NT2/D1 (cell line): Measurements from ENCODE around the gene SRPRB.

Source experiments
- DNase-seq: peaks from one replicate; pipeline ENCODE4 v3.0.0-alpha.2; 2011; ENCODE audit warnings: low read depth, low spot score
- H3K27me3 ChIP-seq: 2 replicates; pipeline ENCODE4 v1.6.0; 2011; ENCODE audit warnings: mild to moderate bottlenecking; ENCODE audit not compliant: insufficient read length, insufficient read depth
- H3K36me3 ChIP-seq: 2 replicates; pipeline ENCODE4 v1.6.1; 2011; ENCODE audit warnings: mild to moderate bottlenecking, low read length, mixed read lengths; ENCODE audit not compliant: insufficient read depth, insufficient read length
- H3K4me1 ChIP-seq: 2 replicates; pipeline ENCODE4 v1.5.1; 2011; ENCODE audit not compliant: insufficient read depth, insufficient read length
- H3K4me3 ChIP-seq: 2 replicates; pipeline ENCODE4 v1.5.1; 2011; ENCODE audit warnings: low read depth; ENCODE audit not compliant: insufficient read length
- H3K9ac ChIP-seq: 2 replicates; pipeline ENCODE4 v1.6.0; 2011; ENCODE audit warnings: low read depth; ENCODE audit not compliant: insufficient read length
- H3K9me3 ChIP-seq: 2 replicates; pipeline ENCODE4 v1.5.1; 2011; ENCODE audit warnings: mild to moderate bottlenecking, low read length; ENCODE audit not compliant: insufficient read depth
- SUZ12 ChIP-seq: IDR thresholded peaks from 2 replicates; pipeline ENCODE4 v1.6.1; 2011; ENCODE audit not compliant: insufficient read length, insufficient read depth; ENCODE audit errors: extremely low read depth
- YY1 ChIP-seq: IDR thresholded peaks from 2 replicates; pipeline ENCODE4 v1.6.1; 2011; ENCODE audit not compliant: insufficient read length, insufficient read depth
- ZNF274 ChIP-seq: IDR thresholded peaks from 2 replicates; pipeline ENCODE4 v1.6.1; 2011; ENCODE audit warnings: mild to moderate bottlenecking, low read depth, low read length

The SRPRB gene

DNA sequence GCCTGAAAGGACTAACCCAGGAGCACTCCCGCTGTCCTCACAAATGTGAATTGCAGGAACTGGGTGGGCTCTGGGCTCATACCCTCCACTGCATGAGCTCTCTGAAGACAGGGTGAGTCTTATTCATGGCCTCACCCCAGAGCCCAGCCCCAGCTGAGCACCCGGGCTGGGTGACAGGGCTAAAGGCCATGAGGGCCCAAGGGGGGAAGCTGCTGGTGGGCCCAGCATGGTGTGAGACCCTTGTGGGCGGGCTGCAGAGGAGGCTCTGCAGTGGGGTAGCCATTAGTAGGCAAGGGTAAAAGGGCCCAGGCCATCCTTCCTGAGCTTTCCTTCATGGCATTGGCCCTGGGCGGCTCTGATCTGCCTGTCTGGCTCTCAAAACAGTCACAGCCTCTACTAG is 30.3 kb downstream of the SRPRB start:
- no peak for TF ChIP-seq SUZ12
- TF ChIP-seq ZNF274, result no peak
- no peak for TF ChIP-seq YY1
- Histone ChIP-seq H3K36me3 (peaks cover 76% of the 10 kb centered on the region), H3K9me3 (no peaks in the 10 kb centered on the region), H3K4me3 (no peak overlapping the region), H3K4me1 (no peaks in the 10 kb centered on the region), H3K27me3 (no peaks in the 10 kb centered on the region), H3K9ac (no peak overlapping the region)
- no peak for DNase-seq

DNA sequence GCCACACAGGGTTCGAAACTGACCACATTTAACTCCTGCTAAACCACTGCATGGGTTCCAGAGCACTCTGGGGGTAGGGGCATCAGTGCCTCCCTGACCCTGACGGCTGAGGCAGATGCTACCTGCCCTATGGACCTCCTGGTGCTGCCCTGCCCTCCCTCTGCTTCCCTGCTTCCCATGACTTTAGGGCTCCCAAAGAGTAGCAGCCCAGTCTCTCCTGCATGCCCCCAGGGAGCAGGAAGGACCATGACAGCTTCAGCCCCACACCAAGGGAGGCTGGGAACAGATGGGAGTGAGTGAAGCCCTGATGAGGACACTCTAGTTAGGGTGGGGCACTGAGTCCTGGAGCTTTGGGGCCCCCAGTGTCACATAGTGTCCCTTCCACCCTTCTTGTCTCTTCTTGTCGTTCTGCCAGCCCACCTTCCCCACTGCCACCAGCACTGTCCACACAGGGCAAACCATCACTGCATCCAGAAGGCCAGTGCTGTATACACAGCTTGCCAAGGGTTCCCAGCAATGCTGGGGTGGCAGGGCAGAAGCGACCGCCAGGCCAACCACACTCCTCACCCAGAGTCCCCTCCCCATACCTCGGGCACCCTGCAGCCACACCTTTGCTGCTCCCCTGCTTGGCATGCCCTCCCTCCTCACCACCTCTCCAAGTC is 31.0 kb downstream of the SRPRB start:
- H3K36me3 ChIP-seq, result peaks cover 76% of the 10 kb centered on the region
- no peak overlapping the region for H3K4me3 ChIP-seq
- no peaks in the 10 kb centered on the region for H3K27me3 ChIP-seq
- H3K9me3 ChIP-seq, result no peaks in the 10 kb centered on the region
- H3K9ac ChIP-seq, result no peak overlapping the region
- DNase-seq, result no peak
- TF ChIP-seq YY1, result no peak
- H3K4me1 ChIP-seq, result no peaks in the 10 kb centered on the region

DNA sequence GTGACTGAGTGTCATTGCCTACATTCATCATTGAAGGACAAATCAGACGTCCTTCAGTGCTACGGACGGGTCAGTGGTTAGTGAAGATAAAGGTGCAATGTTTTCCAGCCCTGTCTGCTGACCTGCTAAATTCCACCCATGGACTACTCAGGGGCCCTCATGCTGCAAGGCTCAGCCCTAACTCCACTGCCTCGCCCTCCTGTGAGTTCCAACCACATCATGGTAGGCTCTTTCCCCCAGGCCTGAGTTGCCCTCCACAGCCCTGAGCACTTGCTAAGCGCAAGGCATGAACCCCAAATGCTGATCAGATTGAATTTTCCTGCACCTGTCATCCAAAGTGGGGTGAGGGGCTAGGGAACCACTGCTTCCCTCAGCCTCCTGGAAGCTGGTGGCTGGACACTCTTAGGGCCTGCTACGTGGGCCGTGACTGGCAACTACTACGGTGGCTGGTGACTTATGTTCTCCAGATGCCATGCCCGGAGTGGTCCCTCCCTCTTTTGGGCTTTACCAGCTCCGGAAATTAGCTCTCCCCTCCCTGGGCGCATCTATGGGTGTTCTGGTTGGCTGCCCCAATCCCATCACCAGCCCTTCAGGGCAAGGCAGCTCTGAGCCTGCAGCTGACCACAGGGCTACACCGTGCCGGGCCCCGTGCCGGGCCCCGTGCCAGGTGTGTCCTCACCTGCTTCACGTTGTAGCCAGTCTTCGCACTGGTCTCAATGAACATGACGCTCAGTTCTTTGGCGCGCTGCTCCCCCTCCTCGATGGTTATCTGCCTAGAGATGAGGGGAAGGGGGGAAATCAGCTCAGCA is 32.1 kb downstream of the SRPRB start:
- Histone ChIP-seq H3K36me3 (peaks cover 68% of the 10 kb centered on the region), H3K4me3 (no peak overlapping the region), H3K9me3 (no peaks in the 10 kb centered on the region), H3K4me1 (no peaks in the 10 kb centered on the region), H3K9ac (no peak overlapping the region), H3K27me3 (no peaks in the 10 kb centered on the region)
- DNase-seq, result no peak
- no peak for TF ChIP-seq YY1
- TF ChIP-seq ZNF274, result no peak
- TF ChIP-seq SUZ12, result no peak

DNA sequence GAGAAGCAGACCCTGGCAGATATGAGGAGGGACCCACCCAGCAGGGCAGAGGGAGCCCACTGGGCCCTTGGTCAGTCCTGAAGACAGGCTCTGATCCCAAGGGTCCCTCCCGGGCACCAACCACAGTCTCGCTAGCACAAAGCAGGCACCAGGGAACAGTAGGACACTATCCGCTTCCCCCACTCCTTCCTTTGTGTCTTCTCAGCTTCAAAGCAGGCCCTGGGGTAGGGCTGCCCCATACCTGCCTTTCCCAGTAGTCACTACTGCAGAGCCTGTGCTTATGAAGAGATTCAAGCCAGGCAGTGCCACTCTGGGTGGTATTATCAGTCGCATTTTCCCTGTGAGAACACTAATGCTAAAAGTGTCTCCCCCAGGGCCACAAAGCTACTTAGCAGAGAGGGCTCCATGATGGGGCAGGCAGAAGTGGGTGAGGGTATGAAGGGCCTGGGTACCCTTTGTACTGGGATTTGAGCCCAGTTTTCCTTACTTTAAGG is 32.7 kb downstream of the SRPRB start:
- H3K4me1 ChIP-seq, result no peaks in the 10 kb centered on the region
- peaks cover 64% of the 10 kb centered on the region for H3K36me3 ChIP-seq
- no peak for TF ChIP-seq SUZ12
- no peaks in the 10 kb centered on the region for H3K27me3 ChIP-seq
- H3K4me3 ChIP-seq, result no peak overlapping the region
- H3K9ac ChIP-seq, result no peak overlapping the region
- H3K9me3 ChIP-seq, result no peaks in the 10 kb centered on the region
- DNase-seq, result no peak

DNA sequence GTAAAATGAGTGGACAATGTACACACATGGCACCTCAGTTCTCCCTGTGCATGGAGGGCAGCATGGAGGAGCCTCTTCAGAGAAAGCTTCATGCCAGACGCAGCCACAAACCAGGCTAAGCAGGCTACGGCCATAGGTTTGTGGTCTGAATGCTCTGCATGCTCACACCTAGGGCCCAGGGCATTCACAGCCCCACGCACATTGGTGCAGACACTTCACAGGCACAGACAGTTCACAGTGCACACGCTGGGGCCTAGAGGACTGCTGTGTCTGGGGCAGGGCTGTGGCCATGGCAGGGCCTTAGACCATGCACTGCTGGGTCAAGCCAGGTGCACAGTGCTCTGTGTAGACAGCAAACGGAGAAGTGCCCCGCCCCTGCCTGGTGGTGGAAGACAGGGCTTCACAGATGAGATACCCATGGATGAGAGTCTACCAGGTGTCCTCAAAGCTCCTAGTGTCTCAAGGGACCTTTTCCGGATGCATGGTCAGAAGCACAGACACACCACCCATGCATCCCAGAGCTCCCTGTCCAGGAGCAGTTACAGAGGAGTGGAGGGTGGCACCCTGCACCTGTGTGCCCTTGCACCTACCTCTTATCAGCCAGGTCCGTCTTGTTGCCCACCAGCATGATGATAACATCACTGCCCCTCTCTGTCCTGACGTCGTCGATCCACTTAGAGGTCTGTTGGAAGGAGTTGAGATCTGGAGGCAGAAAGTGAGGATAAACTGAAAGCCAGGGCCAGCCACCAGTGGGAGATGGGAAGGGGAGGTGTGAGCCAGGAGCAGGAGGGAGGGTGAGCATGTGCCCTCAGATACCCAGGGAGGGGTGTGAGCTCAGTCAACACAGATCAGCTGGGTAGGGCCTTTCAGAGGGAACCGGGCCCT is 33.5 kb downstream of the SRPRB start:
- Histone ChIP-seq H3K27me3 (no peaks in the 10 kb centered on the region), H3K4me1 (no peaks in the 10 kb centered on the region), H3K4me3 (no peak overlapping the region), H3K9me3 (no peaks in the 10 kb centered on the region), H3K36me3 (peaks cover 59% of the 10 kb centered on the region), H3K9ac (no peak overlapping the region)
- no peak for TF ChIP-seq YY1
- no peak for TF ChIP-seq ZNF274
- no peak for TF ChIP-seq SUZ12
- no peak for DNase-seq

GRCh38 chr3:133840055-133840737 is 34.6 kb downstream of the SRPRB start:
- peaks cover 50% of the 10 kb centered on the region for H3K36me3 ChIP-seq
- no peak overlapping the region for H3K9ac ChIP-seq
- TF ChIP-seq SUZ12, result no peak
- no peak overlapping the region for H3K4me3 ChIP-seq
- no peaks in the 10 kb centered on the region for H3K4me1 ChIP-seq
- no peak for DNase-seq
- H3K9me3 ChIP-seq, result no peaks in the 10 kb centered on the region
- H3K27me3 ChIP-seq, result no peaks in the 10 kb centered on the region

DNA sequence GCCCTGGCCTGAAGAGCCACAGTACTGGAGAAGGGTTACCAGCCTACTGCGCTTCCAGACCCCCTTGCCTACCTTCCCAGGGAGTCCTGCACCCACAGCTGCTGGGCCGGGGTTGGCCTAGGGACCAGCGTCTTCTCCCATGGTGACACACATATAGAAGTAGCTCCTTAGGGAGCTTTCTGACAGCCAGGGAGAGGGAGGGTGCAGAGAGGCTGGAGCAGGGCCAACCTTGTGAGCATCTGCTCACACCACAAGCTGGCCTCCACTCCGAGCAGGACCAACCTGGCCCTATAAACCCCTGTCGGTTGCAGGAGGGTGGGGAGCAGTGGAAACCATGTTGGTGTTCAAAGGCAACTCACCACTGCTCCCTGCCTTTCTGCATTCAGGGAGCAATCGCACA is 35.2 kb downstream of the SRPRB start:
- no peak for DNase-seq
- no peaks in the 10 kb centered on the region for H3K9me3 ChIP-seq
- H3K36me3 ChIP-seq, result peaks cover 46% of the 10 kb centered on the region
- no peak overlapping the region for H3K9ac ChIP-seq
- H3K4me1 ChIP-seq, result no peaks in the 10 kb centered on the region
- TF ChIP-seq YY1, result no peak
- TF ChIP-seq SUZ12, result no peak
- TF ChIP-seq ZNF274, result no peak
- no peaks in the 10 kb centered on the region for H3K27me3 ChIP-seq
- no peak overlapping the region for H3K4me3 ChIP-seq
